Measurements from ENCODE around the gene PNPLA8.

GRCh38 chr7:108570146-108570755 is 44.3 kb upstream of the PNPLA8 start:
- TF ChIP-seq CTCF (IDR thresholded peaks at IDR 0.05) (no peak), EZH2 (IDR thresholded peaks at IDR 0.05; ENCODE audit: borderline replicate concordance, insufficient read depth, low read depth, low read length, poor library complexity, severe bottlenecking) (no peak)

Data from B cell (primary cell).